Ascending aorta (tissue), 2 donors: ENCODE data around the gene DIDO1. TPM values are rescaled to one million over a fixed set of nuclear protein-coding genes. Genes with fewer than 3 reads are reported as not detected.

ENCODE experiments used
- DNase-seq, 2 donors: peaks; one replicate each; pipeline ENCODE4 v3.0.0-alpha.2; 2019; ENCODE audit warnings: low spot score in 2 of 2
- H3K27ac ChIP-seq, 2 donors: fragments of 200-600 bp; sonication (generic); one replicate each; pipeline ENCODE4 v1.5.1; 2016 to 2017; ENCODE audit warnings: mild to moderate bottlenecking in 1 of 2
- H3K27me3 ChIP-seq: fragments of 200-600 bp; sonication (generic); one replicate; pipeline ENCODE4 v1.5.1; 2017
- H3K36me3 ChIP-seq, 2 donors: fragments of 200-600 bp; sonication (generic); one replicate each; pipeline ENCODE4 v1.5.1; 2016
- H3K4me1 ChIP-seq, 2 donors: fragments of 200-600 bp; sonication (generic); one replicate each; pipeline ENCODE4 v1.5.1; 2016 to 2017; ENCODE audit warnings: mild to moderate bottlenecking in 1 of 2
- H3K4me3 ChIP-seq, 2 donors: fragments of 200-600 bp; sonication (generic); one replicate each; pipeline ENCODE4 v1.5.1; 2016 to 2017; ENCODE audit warnings: mild to moderate bottlenecking in 1 of 2
- H3K9me3 ChIP-seq, 2 donors: fragments of 200-600 bp; sonication (generic); one replicate each; pipeline ENCODE4 v1.5.1; 2016
- intact Hi-C: fragments of 100-400 bp; cut with DNase I; formaldehyde crosslinking; loops from one replicate; pipeline ENCODE4 v1.15.1; 2023
- total RNA-seq: library from RNA; depleted of rRNA; stranded (reverse); fragments of >200 nt; gene quantifications from one replicate; pipeline ENCODE4 v1.1.0, GENCODE V29; 2016
- TF ChIP-seq, protein P1 (sequence below), 3 experiments: fragments of 200-600 bp in 2 of 3; fragments of 450-650 bp in 1 of 3; sonication (generic) in 2 of 3; IDR thresholded peaks; one replicate each; pipeline ENCODE4 v1.5.1; 2016 to 2019; ENCODE audit warnings: antibody characterized with exemption in 3 of 3, mild to moderate bottlenecking in 1 of 3, moderate library complexity in 1 of 3

Gene DIDO1
- total RNA-seq, 1 donor from 2014 or later: 42.4 TPM

DNA sequence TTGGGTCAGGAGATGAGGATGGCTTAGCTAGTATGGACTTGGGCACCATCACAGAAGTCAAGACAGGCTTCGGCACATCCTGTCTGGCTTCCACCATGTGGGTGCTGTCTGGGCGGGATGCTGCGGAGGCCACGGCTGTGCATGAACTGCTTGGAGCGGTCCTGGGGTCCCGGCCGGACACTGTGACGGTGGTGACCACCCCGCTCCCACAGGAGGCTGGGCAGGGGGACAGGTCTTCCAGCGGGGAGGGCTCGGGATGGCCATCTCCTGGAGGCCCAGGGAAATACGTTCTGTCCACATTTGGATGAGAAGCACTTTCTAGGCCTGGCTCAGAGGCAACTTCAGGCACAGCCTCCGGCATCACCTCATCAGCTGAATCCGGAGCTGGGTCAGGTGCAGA is 32.6 kb downstream of the DIDO1 start:
- H3K9me3 ChIP-seq: no peaks in the 10 kb centered on the region
- TF ChIP-seq, protein P1, sequence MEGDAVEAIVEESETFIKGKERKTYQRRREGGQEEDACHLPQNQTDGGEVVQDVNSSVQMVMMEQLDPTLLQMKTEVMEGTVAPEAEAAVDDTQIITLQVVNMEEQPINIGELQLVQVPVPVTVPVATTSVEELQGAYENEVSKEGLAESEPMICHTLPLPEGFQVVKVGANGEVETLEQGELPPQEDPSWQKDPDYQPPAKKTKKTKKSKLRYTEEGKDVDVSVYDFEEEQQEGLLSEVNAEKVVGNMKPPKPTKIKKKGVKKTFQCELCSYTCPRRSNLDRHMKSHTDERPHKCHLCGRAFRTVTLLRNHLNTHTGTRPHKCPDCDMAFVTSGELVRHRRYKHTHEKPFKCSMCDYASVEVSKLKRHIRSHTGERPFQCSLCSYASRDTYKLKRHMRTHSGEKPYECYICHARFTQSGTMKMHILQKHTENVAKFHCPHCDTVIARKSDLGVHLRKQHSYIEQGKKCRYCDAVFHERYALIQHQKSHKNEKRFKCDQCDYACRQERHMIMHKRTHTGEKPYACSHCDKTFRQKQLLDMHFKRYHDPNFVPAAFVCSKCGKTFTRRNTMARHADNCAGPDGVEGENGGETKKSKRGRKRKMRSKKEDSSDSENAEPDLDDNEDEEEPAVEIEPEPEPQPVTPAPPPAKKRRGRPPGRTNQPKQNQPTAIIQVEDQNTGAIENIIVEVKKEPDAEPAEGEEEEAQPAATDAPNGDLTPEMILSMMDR (IDR thresholded peaks at IDR 0.05): no peak
- H3K4me3 ChIP-seq: no peak overlapping the region
- H3K36me3 ChIP-seq: peaks cover 71 to 77% of the 10 kb centered on the region in 2 donors
- DNase-seq: no peak
- H3K27me3 ChIP-seq: no peaks in the 10 kb centered on the region
- H3K4me1 ChIP-seq: peaks cover 0 to 6% of the 10 kb centered on the region in 2 donors
- intact Hi-C loops: no loop called here
- H3K27ac ChIP-seq: no peak overlapping the region

DNA sequence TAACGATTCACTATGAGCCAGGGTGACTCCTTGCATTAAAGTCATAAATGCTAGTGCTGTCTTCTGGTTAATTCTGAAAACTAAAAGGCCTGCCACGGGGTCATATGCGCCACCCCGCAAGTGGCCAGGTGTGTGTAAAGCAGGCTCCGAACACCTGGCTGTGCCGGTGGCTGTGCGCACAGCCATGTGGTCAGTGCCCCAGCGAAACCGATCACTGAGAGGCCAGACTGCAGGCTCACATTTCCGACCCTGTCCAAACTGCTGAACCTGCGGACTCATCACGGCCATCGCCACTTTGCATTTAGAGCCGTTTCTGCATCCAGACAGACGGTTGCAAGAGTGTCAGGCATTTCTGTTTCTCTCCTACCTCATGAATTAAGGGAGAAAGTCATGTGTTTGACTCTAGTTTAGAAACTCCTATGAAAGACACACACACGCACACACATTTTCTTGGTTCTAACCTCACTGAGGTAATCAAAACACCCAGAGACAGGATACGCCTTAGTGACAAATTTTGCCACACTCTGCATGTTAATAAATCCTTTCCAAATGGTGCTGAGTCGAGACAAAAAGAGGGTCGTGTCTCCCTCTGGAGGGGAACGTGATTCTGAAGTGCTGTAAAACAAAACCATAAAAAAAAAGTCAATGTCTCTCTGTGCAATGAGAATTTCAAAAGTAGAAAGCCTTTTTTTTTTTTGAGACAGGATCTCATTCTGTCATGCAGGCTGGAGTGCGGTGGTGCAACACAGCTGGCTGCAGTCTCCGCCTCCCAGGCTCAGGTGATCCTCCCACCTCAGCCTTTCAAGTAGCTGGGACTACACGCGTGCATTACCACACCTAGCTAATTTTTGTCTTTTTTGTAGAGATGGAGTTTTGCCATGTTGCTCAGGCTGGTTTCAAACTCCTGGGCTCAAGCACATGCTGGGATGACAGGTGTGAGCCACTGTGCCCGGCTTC is 33.7 kb downstream of the DIDO1 start:
- Histone ChIP-seq H3K9me3 (no peaks in the 10 kb centered on the region), H3K27me3 (no peaks in the 10 kb centered on the region), H3K27ac (no peak overlapping the region), H3K4me3 (no peak overlapping the region), H3K36me3 (peaks cover 81 to 88% of the 10 kb centered on the region in 2 donors), H3K4me1 (peaks cover 0 to 2% of the 10 kb centered on the region in 2 donors)
- TF ChIP-seq, protein P1 (IDR thresholded peaks at IDR 0.05): no peak
- DNase-seq: no peak
- intact Hi-C loops: no loop called here

DNA sequence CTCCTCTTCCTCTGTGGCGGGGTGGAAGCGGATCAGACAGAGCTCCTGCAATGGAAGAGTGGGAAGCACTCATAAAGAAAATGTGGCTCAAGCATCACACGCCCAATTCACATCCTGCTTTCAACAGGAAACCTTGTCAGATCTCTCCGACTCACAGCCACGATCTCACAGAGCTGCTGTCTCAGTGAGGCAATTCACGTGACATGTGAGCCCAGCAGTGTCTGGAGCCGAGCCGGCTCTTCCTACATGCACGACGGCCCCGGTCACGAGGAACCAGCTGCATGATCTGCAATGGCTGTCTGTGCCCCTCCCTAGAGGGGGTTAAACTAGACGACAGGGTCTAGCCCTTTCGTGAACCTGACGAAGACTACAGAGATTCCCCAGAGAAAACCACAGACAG is 35.2 kb downstream of the DIDO1 start:
- Histone ChIP-seq H3K4me3 (no peak overlapping the region), H3K4me1 (no peaks in the 10 kb centered on the region), H3K9me3 (no peaks in the 10 kb centered on the region), H3K27me3 (no peaks in the 10 kb centered on the region), H3K27ac (no peak overlapping the region), H3K36me3 (peaks cover 84 to 86% of the 10 kb centered on the region in 2 donors)
- intact Hi-C loops: no loop called here
- DNase-seq: no peak
- TF ChIP-seq, protein P1 (IDR thresholded peaks at IDR 0.05): no peak

DNA sequence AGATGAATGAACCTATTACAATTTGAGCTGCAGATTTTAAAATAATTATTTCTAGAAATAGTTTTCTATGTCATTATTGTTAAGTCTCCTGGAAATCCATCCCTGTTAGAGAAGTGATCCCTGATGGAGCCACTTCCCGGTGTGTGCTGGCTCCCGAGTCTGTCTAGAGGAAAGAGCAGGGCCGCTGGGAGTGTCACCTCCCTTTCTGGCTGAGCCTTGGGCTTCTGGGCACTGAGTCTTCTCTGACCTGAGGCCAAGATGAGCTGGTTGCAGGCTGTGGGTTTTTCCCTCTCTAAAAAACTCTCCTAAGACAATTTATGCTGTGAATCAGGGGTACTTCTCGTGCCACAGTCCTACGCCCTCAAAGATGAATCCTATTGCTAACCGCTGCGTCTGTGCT is 35.9 kb downstream of the DIDO1 start:
- H3K9me3 ChIP-seq: no peaks in the 10 kb centered on the region
- intact Hi-C loops: no loop called here
- H3K4me3 ChIP-seq: no peak overlapping the region
- TF ChIP-seq, protein P1 (IDR thresholded peaks at IDR 0.05): no peak
- no peak for DNase-seq
- H3K36me3 ChIP-seq: peaks cover 80 to 83% of the 10 kb centered on the region in 2 donors
- H3K27me3 ChIP-seq: no peaks in the 10 kb centered on the region
- no peaks in the 10 kb centered on the region for H3K4me1 ChIP-seq
- no peak overlapping the region for H3K27ac ChIP-seq

DNA sequence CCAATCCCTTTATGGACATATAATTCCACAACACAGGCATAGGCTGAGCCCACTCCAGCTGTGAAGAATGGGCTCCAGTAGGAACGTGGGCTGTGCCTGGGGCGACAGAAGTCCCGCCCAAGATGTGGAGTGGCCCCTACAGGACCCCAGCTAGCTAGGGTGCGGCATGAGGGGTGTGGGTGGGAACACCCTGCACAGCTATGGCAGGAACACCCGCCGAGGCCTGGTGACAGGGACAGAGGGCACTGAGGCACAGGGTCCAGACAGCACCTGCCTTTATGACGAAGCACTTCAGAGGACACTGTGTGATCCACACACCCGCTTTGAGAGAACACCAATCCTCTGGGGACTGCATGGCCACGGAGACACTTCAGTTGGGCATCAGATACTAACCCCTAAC is 36.4 kb downstream of the DIDO1 start:
- Histone ChIP-seq H3K27ac (no peak overlapping the region), H3K4me3 (no peak overlapping the region), H3K4me1 (no peaks in the 10 kb centered on the region), H3K27me3 (no peaks in the 10 kb centered on the region), H3K9me3 (no peaks in the 10 kb centered on the region), H3K36me3 (peaks cover 76 to 79% of the 10 kb centered on the region in 2 donors)
- intact Hi-C loops: no loop called here
- TF ChIP-seq, protein P1 (IDR thresholded peaks at IDR 0.05): no peak
- DNase-seq: no peak
